A549 (cell line): Measurements from ENCODE around the gene CTDSPL. TPM values are rescaled to one million over a fixed set of nuclear protein-coding genes. Genes with fewer than 3 reads are reported as not detected.

Experiments
- ATAC-seq, 2 experiments: fragments of 200-7000 bp in 1 of 2; fragments of >200 bp in 1 of 2; cut with Nextera tagmentation in 1 of 2; cut with Tn5 transposase in 1 of 2; 3 replicates each; pipeline versions ENCODE4 v1.8.0 to v1.9.1; 2018 to 2020; ENCODE audit warnings: mild to moderate bottlenecking in 1 of 2, moderate library complexity in 1 of 2
- CTCF ChIA-PET: fragments of 300-600 bp; sonication (Branson Sonifier 250); formaldehyde crosslinking; extraction: SDS; loops from one replicate; lab custom pipeline; 2021; ENCODE audit warnings: antibody characterized with exemption, inconsistent platforms; lab: Yijun Ruan, JAX
- POLR2A ChIA-PET: fragments of 350-600 bp; formaldehyde crosslinking; extraction: SDS; loops from one replicate; lab custom pipeline; 2021; ENCODE audit warnings: antibody characterized with exemption, inconsistent platforms; lab: Yijun Ruan, JAX
- DNase-seq, 2 experiments: peaks; one replicate each; pipeline versions ENCODE4 v3.0.0 to v3.0.0-alpha.2; 2011 to 2016; ENCODE audit warnings: low read depth in 1 of 2, low spot score in 1 of 2
- FAIRE-seq: peaks from 2 replicates; lab custom pipeline; 2011; peaks lifted over from hg19 to GRCh38; lab: Jason Lieb, UNC
- H3K27ac ChIP-seq, 2 experiments: fragments of >200 bp; sonication (Bioruptor Twin); formaldehyde crosslinking; 3 replicates each; pipeline ENCODE4 v1.5.1; 2016 to 2017
- H3K4me1 ChIP-seq: fragments of >200 bp; sonication (Bioruptor Twin); formaldehyde crosslinking; 3 replicates; pipeline ENCODE4 v1.6.1; 2016
- H3K4me2 ChIP-seq: fragments of >200 bp; sonication (Bioruptor Twin); formaldehyde crosslinking; 3 replicates; pipeline ENCODE4 v1.6.1; 2016
- H3K4me3 ChIP-seq: fragments of >200 bp; sonication (Bioruptor Twin); formaldehyde crosslinking; 3 replicates; pipeline ENCODE4 v1.5.1; 2016
- H3K9me3 ChIP-seq: fragments of >200 bp; sonication (Bioruptor Twin); formaldehyde crosslinking; 3 replicates; pipeline ENCODE4 v1.6.1; 2016
- CBX2 ChIP-seq: fragments of 200-600 bp; sonication (generic); IDR thresholded peaks from 2 replicates; pipeline ENCODE4 v1.6.1; 2016; ENCODE audit warnings: low read depth, mild to moderate bottlenecking, borderline replicate concordance
- CEBPB ChIP-seq, 2 experiments: fragments of >200 bp in 1 of 2; sonication (Bioruptor Twin) in 1 of 2; formaldehyde crosslinking in 1 of 2; IDR thresholded peaks; 2 replicates each; pipeline ENCODE4 v1.6.1; 2012 to 2016
- CTCF ChIP-seq: fragments of >200 bp; sonication (Bioruptor Twin); formaldehyde crosslinking; IDR thresholded peaks from 3 replicates; pipeline ENCODE4 v1.5.1; 2016
- EHF ChIP-seq: fragments of 250-450 bp; sonication (Bioruptor Pico); IDR thresholded peaks from 2 replicates; pipeline ENCODE4 v1.5.0; 2020; ENCODE audit warnings: mild to moderate bottlenecking
- ELK1 ChIP-seq: fragments of 150-350 bp; IDR thresholded peaks from 2 replicates; pipeline ENCODE4 v1.6.1; 2014; ENCODE audit warnings: low read depth, mild to moderate bottlenecking, low read length
- EP300 ChIP-seq, 2 experiments: fragments of >200 bp; sonication (Bioruptor Twin); formaldehyde crosslinking; IDR thresholded peaks; 2 replicates in 1 of 2; 3 replicates in 1 of 2; pipeline ENCODE4 v1.6.1; 2016 to 2017
- FOSB ChIP-seq: fragments of 250-450 bp; sonication (Bioruptor Pico); IDR thresholded peaks from 2 replicates; pipeline ENCODE4 v1.5.0; 2020; ENCODE audit warnings: mild to moderate bottlenecking, moderate library complexity
- GATA3 ChIP-seq: IDR thresholded peaks from 2 replicates; pipeline ENCODE4 v1.6.1; 2012; ENCODE audit warnings: borderline replicate concordance
- HDAC2 ChIP-seq: fragments of 200-600 bp; sonication (generic); IDR thresholded peaks from 2 replicates; pipeline ENCODE4 v1.6.1; 2016
- HES2 ChIP-seq: fragments of >200 bp; sonication (Bioruptor Twin); formaldehyde crosslinking; IDR thresholded peaks from 2 replicates; pipeline ENCODE4 v1.6.1; 2016
- HOXB5 ChIP-seq: fragments of 250-450 bp; sonication (Bioruptor Pico); IDR thresholded peaks from 2 replicates; pipeline ENCODE4 v1.5.0; 2020; ENCODE audit warnings: mild to moderate bottlenecking, moderate library complexity
- JUN ChIP-seq, 2 experiments: fragments of >200 bp; sonication (Bioruptor Twin); formaldehyde crosslinking; IDR thresholded peaks; 2 replicates in 1 of 2; 3 replicates in 1 of 2; pipeline ENCODE4 v1.6.1; 2016 to 2017
- JUNB ChIP-seq: fragments of >200 bp; sonication (Bioruptor Twin); formaldehyde crosslinking; IDR thresholded peaks from 2 replicates; pipeline ENCODE4 v1.6.1; 2016
- KDM5A ChIP-seq: fragments of 200-600 bp; sonication (generic); IDR thresholded peaks from 2 replicates; pipeline ENCODE4 v1.6.1; 2016; ENCODE audit warnings: antibody characterized with exemption, mild to moderate bottlenecking
- NFE2L2 ChIP-seq: fragments of 150-350 bp; conservative IDR thresholded peaks from 2 replicates; pipeline ENCODE4 v1.6.1; 2014; ENCODE audit warnings: low read length
- POLR2AphosphoS2 ChIP-seq: conservative IDR thresholded peaks from 2 replicates; pipeline ENCODE4 v1.6.1; 2012; ENCODE audit warnings: low read length, improper control_type of control experiment, inconsistent platforms
- REST ChIP-seq: fragments of 200-600 bp; sonication (generic); IDR thresholded peaks from 2 replicates; pipeline ENCODE4 v1.6.1; 2016; ENCODE audit warnings: antibody characterized with exemption, mild to moderate bottlenecking, moderate library complexity
- SMC3 ChIP-seq: fragments of >200 bp; sonication (Bioruptor Twin); formaldehyde crosslinking; IDR thresholded peaks from 3 replicates; pipeline ENCODE4 v1.6.1; 2018; ENCODE audit warnings: inconsistent platforms
- SREBF2 ChIP-seq: fragments of 450-650 bp; IDR thresholded peaks from 2 replicates; pipeline ENCODE4 v1.6.1; 2014; ENCODE audit warnings: mild to moderate bottlenecking, moderate library complexity
- USF2 ChIP-seq: fragments of 450-650 bp; IDR thresholded peaks from 2 replicates; pipeline ENCODE4 v1.6.1; 2014; ENCODE audit warnings: antibody characterized with exemption
- ZNF302 ChIP-seq: fragments of 250-450 bp; sonication (Bioruptor Pico); IDR thresholded peaks from 2 replicates; pipeline ENCODE4 v1.9.0; 2021; ENCODE audit warnings: inconsistent platforms, mild to moderate bottlenecking, moderate library complexity
- WGBS: methylation state at CpG from one replicate; pipeline ENCODE4 v1.1.6; 2017; ENCODE audit errors: missing lambda C conversion rate; 5-methylcytosine and 5-hydroxymethylcytosine counted together
- polyA plus RNA-seq, 4 experiments: library from polyadenylated mRNA; depleted of rRNA in 3 of 4; stranded (reverse); fragments of >200 nt; fragmentation: RNase III in 1 of 4; extraction: RNeasy Plus Mini Kit Qiagen cat#74134 plus additional on column Dnase treatment in 1 of 4; gene quantifications; 2 replicates in 3 of 4; 3 replicates in 1 of 4; pipeline ENCODE4 v1.2.3, GENCODE V29; 2011 to 2017

The CTDSPL gene
- polyA plus RNA-seq, 2 of the 4 experiments (the other 2 are of a cell fraction) = 9.9 to 35.1 TPM

GRCh38 chr3:38019658-38020341, 158.1 kb downstream of the CTDSPL start:
- no peak for TF ChIP-seq EHF
- no peak for TF ChIP-seq REST
- no peak for TF ChIP-seq EP300 (IDR thresholded peaks at IDR 0.05)
- TF ChIP-seq USF2 = no peak
- no peak for TF ChIP-seq JUN (IDR thresholded peaks at IDR 0.05)
- TF ChIP-seq KDM5A = no peak
- TF ChIP-seq SREBF2 = no peak
- no peak for TF ChIP-seq FOSB (CRISPR knock-in tag)
- TF ChIP-seq CBX2 = no peak
- TF ChIP-seq JUNB = no peak
- Histone ChIP-seq H3K4me1 (no peaks in the 10 kb centered on the region), H3K9me3 (peaks cover 3% of the 10 kb centered on the region; the same call in 1 of the 3 replicates), H3K4me3 (no peak overlapping the region), H3K27ac (no peak overlapping the region), H3K4me2 (no peak overlapping the region)
- ChIA-PET POLR2A (no interaction called here), CTCF (interaction anchor here (0.6 to 2.0 kb wide), 6 partner anchors 8 to 327 kb away, joined by 3 to 6 read pairs (median 4); partner anchors contain the start of gene XYLB)
- 84% methylated on average over 10 of the region's 10 CpGs for WGBS
- no peak for FAIRE-seq
- DNase-seq = no peak
- no peak for ATAC-seq

GRCh38 chr3:38020342-38020726, 158.7 kb downstream of the CTDSPL start:
- POLR2A ChIA-PET = no interaction called here
- WGBS = 44% methylated on average over 3 of the region's 3 CpGs
- TF ChIP-seq HDAC2 = no peak
- no peak for TF ChIP-seq NFE2L2
- TF ChIP-seq HES2 = no peak
- TF ChIP-seq POLR2AphosphoS2 = no peak
- TF ChIP-seq JUN (IDR thresholded peaks at IDR 0.05) = no peak
- TF ChIP-seq CTCF = no peak
- TF ChIP-seq GATA3 = no peak
- no peak for TF ChIP-seq HOXB5 (CRISPR knock-in tag)
- TF ChIP-seq ZNF302 = no peak
- TF ChIP-seq SMC3 = no peak
- TF ChIP-seq CEBPB (IDR thresholded peaks at IDR 0.05) = no peak
- TF ChIP-seq KDM5A = no peak
- no peak for TF ChIP-seq ELK1
- no peak for TF ChIP-seq FOSB (CRISPR knock-in tag)
- Histone ChIP-seq H3K4me2 (no peak overlapping the region), H3K27ac (no peak overlapping the region), H3K4me3 (no peak overlapping the region), H3K4me1 (peaks cover under 1% of the 10 kb centered on the region; the same call in 1 of the 3 replicates), H3K9me3 (peaks cover 3% of the 10 kb centered on the region; the same call in 1 of the 3 replicates)
- FAIRE-seq (no peak), ATAC-seq (no peak), DNase-seq (no peak)
- CTCF ChIA-PET = interaction anchor here (0.6 to 2.0 kb wide), 6 partner anchors 9 to 326 kb away, joined by 3 to 6 read pairs (median 4); partner anchors contain the start of gene XYLB
